ENCODE data around the gene ERC1. TPM values are rescaled to one million over a fixed set of nuclear protein-coding genes. Genes with fewer than 3 reads are reported as not detected.

The ERC1 gene
- total and polyA plus RNA-seq, 2 donors (not counting 1 experiment from before 2014, with no cell fraction given), result 19.7 to 34.5 TPM

DNA sequence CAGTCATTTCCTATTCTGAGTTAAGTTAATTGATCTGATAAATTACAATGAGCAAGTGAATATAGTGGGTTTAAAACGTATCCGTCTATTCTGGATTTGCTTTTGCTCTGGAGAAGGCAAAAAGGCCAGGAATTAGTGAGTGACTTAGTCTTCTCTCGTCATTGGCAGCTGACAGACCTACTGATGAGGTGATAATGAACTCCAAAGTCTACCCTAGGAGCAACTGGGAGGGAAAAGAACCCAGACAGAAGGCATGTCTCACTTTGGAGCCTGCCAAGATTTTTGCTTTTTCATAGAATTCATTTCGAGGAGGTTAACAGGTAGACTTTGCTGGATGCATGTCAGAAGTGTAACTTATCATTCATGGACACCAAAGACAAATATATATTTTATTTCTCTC lies 333.1 kb downstream of the ERC1 start:
- Histone ChIP-seq H3K36me3 (ENCODE audit: control insufficient read depth, insufficient read depth, low read length) (no peaks in the 10 kb centered on the region), H4K20me1 (ENCODE audit: control insufficient read depth, extremely low read depth, insufficient read depth, low read length) (no peaks in the 10 kb centered on the region), H2AFZ (ENCODE audit: low read length) (no peak overlapping the region), H3K4me2 (ENCODE audit: extremely low read depth, insufficient read depth, low read length) (no peak overlapping the region), H3K27me3 (ENCODE audit: control insufficient read depth, insufficient read depth, low read length) (no peaks in the 10 kb centered on the region), H3K9ac (ENCODE audit: insufficient read depth, low read length) (no peak overlapping the region), H3K9me3 (ENCODE audit: control insufficient read depth, insufficient read depth, low read depth, low read length) (no peaks in the 10 kb centered on the region), H3K4me3 (replicated peaks in 1 of 4; ENCODE audit: control extremely low read depth in 1 of 4, insufficient read depth in 1 of 4, low read depth in 3 of 4, low read length in 4 of 4) (no peak overlapping the region), H3K4me1 (ENCODE audit: control insufficient read depth, extremely low read depth, insufficient read depth, low read length) (no peaks in the 10 kb centered on the region), H3K27ac (ENCODE audit: insufficient read depth, low read length) (no peak overlapping the region), H3K79me2 (ENCODE audit: control insufficient read depth, insufficient read depth, low read length) (no peaks in the 10 kb centered on the region)
- DNase-seq (ENCODE audit: low read depth in 2 of 2), result no peak
- no peak for TF ChIP-seq EZH2 (IDR thresholded peaks at IDR 0.05; ENCODE audit: low read length, missing control alignments)
- TF ChIP-seq, protein P1, sequence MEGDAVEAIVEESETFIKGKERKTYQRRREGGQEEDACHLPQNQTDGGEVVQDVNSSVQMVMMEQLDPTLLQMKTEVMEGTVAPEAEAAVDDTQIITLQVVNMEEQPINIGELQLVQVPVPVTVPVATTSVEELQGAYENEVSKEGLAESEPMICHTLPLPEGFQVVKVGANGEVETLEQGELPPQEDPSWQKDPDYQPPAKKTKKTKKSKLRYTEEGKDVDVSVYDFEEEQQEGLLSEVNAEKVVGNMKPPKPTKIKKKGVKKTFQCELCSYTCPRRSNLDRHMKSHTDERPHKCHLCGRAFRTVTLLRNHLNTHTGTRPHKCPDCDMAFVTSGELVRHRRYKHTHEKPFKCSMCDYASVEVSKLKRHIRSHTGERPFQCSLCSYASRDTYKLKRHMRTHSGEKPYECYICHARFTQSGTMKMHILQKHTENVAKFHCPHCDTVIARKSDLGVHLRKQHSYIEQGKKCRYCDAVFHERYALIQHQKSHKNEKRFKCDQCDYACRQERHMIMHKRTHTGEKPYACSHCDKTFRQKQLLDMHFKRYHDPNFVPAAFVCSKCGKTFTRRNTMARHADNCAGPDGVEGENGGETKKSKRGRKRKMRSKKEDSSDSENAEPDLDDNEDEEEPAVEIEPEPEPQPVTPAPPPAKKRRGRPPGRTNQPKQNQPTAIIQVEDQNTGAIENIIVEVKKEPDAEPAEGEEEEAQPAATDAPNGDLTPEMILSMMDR (conservative IDR thresholded peaks at IDR 0.05 in 1 of 2, IDR thresholded peaks at IDR 0.05 in 1 of 2; ENCODE audit: low read depth in 1 of 2, low read length in 2 of 2), result no peak

DNA sequence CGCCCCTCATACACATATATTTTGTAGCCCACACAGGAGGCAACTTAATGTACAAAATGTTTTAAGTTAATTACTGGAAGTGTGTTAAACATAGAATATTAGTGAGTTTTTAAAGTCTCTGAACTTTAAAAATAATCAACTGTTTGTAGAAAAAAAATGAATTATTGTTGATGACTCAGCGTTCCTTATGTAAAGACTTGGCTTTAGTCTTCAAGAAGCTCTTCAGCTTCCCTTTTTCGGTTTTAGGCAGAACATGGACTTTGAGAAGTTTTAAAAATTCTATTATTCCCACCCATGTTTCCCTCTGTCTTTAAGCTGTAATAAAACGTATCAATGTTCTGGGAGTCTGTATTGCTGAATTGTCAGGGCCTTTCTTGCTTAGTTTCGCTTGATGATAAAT lies 333.9 kb downstream of the ERC1 start:
- no peak for TF ChIP-seq EZH2 (IDR thresholded peaks at IDR 0.05; ENCODE audit: low read length, missing control alignments)
- TF ChIP-seq, protein P1 (conservative IDR thresholded peaks at IDR 0.05 in 1 of 2, IDR thresholded peaks at IDR 0.05 in 1 of 2; ENCODE audit: low read depth in 1 of 2, low read length in 2 of 2), result no peak
- Histone ChIP-seq H3K4me2 (ENCODE audit: extremely low read depth, insufficient read depth, low read length) (no peak overlapping the region), H3K36me3 (ENCODE audit: control insufficient read depth, insufficient read depth, low read length) (no peaks in the 10 kb centered on the region), H3K9me3 (ENCODE audit: control insufficient read depth, insufficient read depth, low read depth, low read length) (no peaks in the 10 kb centered on the region), H3K27me3 (ENCODE audit: control insufficient read depth, insufficient read depth, low read length) (no peaks in the 10 kb centered on the region), H2AFZ (ENCODE audit: low read length) (no peak overlapping the region), H4K20me1 (ENCODE audit: control insufficient read depth, extremely low read depth, insufficient read depth, low read length) (no peaks in the 10 kb centered on the region), H3K4me1 (ENCODE audit: control insufficient read depth, extremely low read depth, insufficient read depth, low read length) (no peaks in the 10 kb centered on the region), H3K27ac (ENCODE audit: insufficient read depth, low read length) (no peak overlapping the region), H3K79me2 (ENCODE audit: control insufficient read depth, insufficient read depth, low read length) (no peaks in the 10 kb centered on the region), H3K4me3 (replicated peaks in 1 of 4; ENCODE audit: control extremely low read depth in 1 of 4, insufficient read depth in 1 of 4, low read depth in 3 of 4, low read length in 4 of 4) (no peak overlapping the region), H3K9ac (ENCODE audit: insufficient read depth, low read length) (no peak overlapping the region)
- DNase-seq (ENCODE audit: low read depth in 2 of 2), result peak in 1 of 2 donors; percentile 53

DNA sequence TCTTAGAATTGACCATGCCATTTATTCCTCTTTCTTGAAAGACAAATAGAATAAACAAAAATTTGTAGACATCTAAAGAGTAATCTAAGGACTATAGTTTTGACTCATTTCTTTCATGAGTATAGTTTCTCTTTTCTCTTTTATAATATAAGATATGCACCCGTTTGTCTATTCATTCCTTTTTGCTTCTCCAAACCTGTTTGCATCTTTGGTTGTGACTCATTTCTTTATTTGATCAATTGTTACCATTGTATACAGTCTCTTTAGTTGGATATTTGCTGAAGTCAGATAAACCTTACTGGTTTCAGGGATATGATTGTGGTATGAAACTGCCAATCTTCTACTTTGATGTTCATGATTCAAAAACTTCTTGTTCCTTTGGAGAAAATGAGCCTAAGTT lies 334.6 kb downstream of the ERC1 start:
- Histone ChIP-seq H3K27ac (ENCODE audit: insufficient read depth, low read length) (no peak overlapping the region), H3K4me1 (ENCODE audit: control insufficient read depth, extremely low read depth, insufficient read depth, low read length) (no peaks in the 10 kb centered on the region), H4K20me1 (ENCODE audit: control insufficient read depth, extremely low read depth, insufficient read depth, low read length) (no peaks in the 10 kb centered on the region), H3K9me3 (ENCODE audit: control insufficient read depth, insufficient read depth, low read depth, low read length) (no peaks in the 10 kb centered on the region), H2AFZ (ENCODE audit: low read length) (no peak overlapping the region), H3K4me2 (ENCODE audit: extremely low read depth, insufficient read depth, low read length) (no peak overlapping the region), H3K36me3 (ENCODE audit: control insufficient read depth, insufficient read depth, low read length) (no peaks in the 10 kb centered on the region), H3K4me3 (replicated peaks in 1 of 4; ENCODE audit: control extremely low read depth in 1 of 4, insufficient read depth in 1 of 4, low read depth in 3 of 4, low read length in 4 of 4) (no peak overlapping the region), H3K27me3 (ENCODE audit: control insufficient read depth, insufficient read depth, low read length) (no peaks in the 10 kb centered on the region), H3K79me2 (ENCODE audit: control insufficient read depth, insufficient read depth, low read length) (no peaks in the 10 kb centered on the region), H3K9ac (ENCODE audit: insufficient read depth, low read length) (no peak overlapping the region)
- TF ChIP-seq, protein P1 (conservative IDR thresholded peaks at IDR 0.05 in 1 of 2, IDR thresholded peaks at IDR 0.05 in 1 of 2; ENCODE audit: low read depth in 1 of 2, low read length in 2 of 2), result no peak
- no peak for TF ChIP-seq EZH2 (IDR thresholded peaks at IDR 0.05; ENCODE audit: low read length, missing control alignments)
- DNase-seq (ENCODE audit: low read depth in 2 of 2), result no peak
